Stimulated activated CD4-positive, alpha-beta T cell treated with anti-CD3 and anti-CD28 coated beads, Interleukin-12 subunit alpha, Interleukin-12 subunit beta, amount 100 ng/mL, for 24 hours (primary cell): ENCODE data around the gene COPS9.

Experiments
- DNase-seq, 2 experiments: peaks; one replicate each; pipeline ENCODE4 v3.0.0-alpha.2; 2020; ENCODE audit warnings: low read depth in 2 of 2

COPS9 gene

DNA sequence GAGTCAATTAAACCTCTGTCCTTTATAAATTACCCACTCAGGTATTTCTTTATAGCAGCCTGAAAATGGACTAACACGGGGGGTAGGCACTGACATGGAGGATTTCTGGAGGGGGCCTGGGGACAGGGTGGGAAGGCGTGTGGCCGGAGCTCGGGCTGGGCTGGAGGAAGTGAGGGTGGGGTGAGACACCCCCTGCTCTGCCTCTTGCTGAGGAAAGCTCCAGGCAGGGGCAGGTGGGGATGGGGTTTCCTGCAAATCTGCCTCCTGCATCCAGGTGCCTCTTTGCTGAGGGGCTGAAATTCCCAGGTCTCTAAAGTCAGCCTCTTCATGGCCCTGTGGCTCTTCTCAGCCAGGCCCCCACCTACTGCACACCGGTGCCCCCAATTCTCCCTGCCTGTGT, 30.1 kb upstream of the COPS9 start:
- DNase-seq: no peak

DNA sequence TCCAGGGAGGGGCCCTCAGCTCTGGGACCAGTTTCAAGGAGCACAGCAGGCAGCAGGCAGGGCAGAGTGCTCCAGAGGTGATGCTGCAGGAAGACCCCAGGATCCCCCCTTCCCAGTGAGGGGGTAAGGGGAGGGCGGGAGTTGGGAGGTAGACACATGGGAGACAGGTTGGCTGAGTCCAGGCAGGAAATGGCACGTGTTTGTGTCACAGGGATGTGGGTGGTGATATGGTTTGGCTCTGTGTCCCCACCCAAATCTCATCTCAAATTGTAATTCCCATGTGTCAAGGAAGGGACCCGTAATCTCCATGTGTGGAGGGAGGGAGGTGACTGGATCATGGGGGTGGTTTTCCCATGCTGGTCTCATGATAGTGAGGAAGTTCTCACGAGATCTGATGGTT, 29.6 kb upstream of the COPS9 start:
- no peak for DNase-seq

DNA sequence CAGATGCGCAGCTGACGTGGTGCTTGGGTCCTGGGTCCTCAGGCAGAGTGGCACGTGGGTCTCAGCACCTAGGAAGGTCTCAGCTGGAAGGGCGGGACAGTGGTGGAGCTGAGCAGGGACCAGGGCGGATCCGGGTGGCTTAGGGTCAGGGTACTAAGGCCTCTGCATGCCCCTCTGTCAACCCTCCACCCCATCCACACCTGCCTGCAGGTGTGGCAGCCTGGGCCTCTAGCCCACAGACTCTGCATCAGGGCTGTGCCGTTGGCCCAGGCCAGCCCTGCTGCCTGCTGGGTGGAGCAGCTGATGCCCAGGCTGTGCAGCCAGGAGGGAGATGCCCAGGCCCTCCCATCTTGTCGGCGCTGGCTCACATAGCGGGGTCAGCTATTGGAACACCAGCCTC, 28.9 kb upstream of the COPS9 start:
- DNase-seq: no peak

DNA sequence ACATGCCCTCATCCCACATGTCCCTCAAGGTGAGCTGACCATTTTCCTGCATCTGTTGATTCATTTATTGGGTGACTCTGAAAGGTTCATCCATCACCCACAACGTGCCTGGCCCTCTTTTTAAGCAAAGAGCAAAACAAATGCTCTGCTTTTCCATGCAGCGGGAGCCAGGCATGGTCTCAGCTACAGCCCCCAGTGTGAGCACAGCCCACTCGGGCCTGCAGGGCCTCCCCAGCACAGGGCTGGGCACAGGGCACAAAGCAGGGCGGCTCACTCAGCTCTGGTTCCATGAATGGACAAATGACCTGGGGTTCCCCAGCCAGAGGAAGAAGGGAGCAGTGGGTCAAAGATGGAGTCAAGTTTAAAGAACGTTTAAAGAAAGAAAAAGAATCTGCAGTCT, 28.5 kb upstream of the COPS9 start:
- DNase-seq: no peak

DNA sequence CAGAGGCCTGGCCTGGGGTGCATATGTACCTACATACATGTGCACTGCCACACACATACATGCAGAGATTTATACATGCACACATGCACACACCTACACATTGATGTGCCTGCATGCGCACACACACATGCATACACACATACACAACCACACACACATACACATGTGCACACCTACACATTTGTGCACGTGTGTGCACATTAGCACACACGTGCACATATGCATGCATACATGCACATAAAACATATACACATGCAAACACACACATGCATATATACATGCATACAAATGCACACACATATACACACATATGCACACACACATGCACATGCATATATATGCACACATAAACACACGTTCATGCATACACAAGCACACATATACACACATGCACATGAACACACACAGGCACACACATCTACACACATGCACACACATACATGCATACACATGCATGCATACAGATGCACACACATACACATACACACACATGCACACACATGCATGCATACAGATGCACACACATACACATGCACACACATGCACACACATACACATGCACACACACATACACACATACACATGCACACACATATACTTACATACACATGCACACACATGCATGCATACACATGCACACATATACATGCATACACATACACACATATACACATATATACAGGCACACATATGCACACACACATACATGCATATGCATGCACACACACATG, 27.9 kb upstream of the COPS9 start:
- DNase-seq: no peak

DNA sequence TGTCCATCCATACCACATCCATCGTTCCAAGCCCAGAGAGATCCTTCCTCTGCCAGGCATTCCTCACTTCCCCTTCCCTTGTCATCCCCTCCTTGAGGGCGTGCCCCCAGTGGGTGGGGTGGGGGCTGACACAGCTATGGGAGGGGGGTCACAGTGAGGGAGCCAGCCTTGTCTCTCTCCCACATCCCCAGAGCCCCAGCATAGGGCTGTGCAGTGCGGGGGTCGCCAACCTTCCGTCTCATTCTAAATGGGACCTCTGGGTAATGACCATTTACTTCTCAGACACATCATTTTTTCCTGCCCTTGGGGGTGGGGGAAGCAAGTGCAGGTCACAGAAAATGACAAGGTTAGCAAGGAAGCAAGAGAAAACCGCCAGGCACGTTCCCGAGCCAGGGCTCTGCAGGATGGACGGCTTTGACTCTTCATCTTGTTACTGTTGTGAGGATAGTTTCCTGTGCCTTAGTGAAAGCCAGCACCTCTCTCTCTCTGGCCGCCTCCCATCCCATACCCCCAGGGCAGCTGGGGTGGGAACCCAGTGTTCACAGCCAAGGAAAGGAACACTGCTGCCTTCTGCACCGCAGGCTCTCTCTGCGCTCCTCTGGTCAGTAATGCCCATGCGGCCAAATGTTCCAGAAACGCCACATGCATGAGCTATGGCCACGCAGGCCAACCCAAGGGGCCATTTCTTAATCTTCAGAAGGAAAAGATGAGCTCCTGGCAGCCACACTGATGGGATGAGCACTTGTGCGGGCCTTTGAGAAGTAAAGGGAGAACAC, 27.0 kb upstream of the COPS9 start:
- DNase-seq: no peak

DNA sequence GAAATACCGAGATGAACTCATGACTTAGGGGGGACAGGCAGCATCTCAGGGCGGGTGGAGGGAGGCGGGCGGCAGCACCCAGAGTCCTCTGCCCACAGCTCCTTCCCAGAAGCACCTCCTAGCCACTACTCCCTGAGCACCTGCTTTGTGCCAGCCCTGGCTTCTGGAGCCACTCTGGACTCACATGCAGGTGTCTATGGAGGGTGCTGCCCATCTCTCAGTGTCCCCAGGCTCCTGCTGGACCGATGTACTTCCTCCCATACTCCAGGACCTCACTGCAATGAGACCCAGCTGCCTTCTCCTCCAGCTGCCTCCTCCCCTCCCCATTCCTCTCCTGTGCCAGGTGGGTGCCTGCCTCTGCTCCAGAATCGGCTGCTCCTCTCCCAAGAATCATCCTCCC, 26.4 kb upstream of the COPS9 start:
- no peak for DNase-seq

DNA sequence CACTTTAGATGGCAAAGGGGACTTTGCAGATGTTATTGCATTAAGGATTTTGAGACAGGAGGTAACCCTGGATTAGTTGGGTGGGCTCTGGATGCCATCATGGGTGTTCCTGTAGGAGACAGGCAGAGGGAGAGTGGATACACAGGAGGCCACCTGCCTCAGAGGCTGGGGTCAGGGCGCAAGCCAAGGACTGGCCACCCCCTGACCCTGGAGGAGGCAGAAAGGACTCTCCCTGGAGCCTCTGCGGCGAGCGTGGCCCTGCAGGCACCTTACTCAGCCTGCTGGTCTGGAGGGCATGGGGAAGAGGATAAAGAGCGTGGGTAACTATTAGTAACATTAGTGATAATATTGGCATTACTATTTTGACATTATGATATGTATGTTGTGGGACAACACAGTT, 25.9 kb upstream of the COPS9 start:
- no peak for DNase-seq

DNA sequence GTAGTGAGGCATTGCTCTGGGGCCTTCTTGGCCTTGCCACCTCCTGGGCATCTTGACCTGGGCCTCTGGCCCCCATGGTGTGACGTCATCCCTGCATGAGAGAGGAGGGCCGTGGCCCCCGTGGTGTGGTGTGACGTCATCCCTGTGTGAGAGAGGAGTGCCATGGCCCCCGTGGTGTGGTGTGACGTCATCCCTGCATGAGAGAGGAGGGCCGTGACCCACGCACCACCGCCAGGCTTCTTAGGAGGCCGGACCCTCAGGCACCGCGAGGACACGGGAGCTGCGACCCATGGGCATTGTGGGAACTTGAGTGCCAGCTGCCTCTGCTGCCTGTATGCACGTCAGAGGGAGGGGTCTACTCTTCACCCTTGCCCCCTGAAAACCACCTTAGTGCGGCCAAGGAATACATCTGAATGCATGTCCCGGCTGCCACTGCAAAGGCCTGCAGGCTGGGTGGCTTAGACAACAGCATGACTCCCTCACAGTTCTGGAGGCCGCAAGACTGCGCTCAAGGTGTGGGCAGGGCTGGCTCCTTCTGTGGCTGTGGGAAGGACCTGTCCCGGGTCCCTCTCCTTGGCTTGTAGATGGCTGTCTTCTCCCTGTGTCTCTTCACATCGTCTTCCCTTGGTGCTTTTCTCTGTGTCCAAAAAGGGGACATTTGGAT, 25.1 kb upstream of the COPS9 start:
- no peak for DNase-seq

DNA sequence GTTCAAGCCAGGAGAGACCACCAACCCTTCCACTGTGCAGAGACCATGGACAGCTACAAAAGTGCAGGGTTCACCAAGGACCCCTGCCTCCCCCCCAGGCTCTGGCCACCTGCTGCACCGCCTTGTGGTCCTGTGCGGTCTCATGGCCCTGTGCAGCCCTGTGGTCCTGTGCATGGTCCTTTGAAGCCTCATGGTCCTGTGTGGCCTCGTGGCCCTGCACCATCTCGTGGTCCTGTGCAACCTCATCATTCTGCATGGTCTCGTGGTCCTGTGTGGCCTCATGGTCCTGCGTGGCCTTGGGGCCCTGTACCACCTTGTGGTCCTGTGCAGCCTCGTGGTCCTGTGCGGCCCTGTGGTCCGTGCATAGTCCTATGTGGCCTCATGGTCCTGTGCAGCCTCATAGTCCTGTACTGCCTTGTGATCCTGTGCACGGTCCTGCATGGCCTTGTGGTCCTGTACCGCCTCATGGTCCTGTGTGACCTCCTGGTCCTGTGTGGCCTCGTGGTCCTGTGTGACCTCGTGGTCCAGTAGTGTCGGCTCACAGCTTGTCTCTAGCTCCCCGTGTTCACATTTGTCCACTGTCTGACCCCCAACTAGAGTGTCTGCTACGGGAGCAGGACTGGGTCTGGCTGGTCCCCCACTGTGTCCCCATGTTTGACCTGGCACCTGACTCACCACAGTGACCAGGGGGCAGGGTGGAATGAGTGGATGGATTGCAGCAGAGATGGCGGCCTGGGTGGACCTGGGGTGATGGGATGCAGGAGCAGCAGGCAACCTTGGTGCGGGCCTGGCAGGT, 24.4 kb upstream of the COPS9 start:
- no peak for DNase-seq

DNA sequence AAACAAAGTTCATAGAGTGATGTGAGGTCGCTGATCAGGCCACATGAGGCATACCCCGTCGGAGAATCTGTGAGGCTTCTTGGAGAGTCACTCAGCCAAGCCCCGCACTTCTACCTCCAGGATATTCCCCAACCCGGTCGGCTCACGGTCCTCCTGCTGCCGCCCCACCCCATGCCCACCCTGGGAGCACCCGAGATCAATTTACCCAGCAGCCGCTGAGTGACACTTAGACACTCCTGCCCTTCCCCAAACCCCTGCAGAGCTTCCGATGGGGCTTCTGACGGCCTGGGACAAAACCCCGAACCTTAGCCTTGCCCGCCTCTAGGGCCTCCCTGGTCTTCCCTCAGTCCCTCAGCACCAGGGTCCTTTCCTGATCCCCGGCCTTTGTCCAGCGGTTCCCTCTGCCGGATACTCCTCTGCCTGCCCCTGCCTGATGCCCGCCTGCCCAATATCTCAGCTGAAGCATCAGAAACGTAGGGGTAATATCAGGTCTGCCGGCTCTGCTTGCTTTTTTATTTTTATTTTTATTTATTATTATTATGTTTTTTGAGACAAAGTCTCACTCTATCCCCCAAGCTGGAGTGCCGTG, 23.2 kb upstream of the COPS9 start:
- no peak for DNase-seq

DNA sequence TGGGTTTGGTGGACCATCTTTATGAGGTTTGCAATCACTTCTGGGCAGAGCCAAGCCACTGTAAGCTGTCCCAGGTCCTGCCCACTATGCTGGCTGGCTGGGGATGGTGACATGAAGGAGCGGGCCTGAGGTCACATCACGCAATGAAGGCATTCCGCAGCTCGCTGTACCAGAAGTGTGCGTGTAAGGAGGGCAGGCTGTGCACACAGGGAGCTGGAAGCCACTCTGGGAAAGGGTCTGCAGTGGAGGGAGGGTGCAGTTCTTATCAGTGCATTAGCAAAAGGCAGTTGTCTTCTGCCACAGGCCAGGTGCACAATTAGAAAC, 21.0 kb upstream of the COPS9 start:
- DNase-seq: no peak

DNA sequence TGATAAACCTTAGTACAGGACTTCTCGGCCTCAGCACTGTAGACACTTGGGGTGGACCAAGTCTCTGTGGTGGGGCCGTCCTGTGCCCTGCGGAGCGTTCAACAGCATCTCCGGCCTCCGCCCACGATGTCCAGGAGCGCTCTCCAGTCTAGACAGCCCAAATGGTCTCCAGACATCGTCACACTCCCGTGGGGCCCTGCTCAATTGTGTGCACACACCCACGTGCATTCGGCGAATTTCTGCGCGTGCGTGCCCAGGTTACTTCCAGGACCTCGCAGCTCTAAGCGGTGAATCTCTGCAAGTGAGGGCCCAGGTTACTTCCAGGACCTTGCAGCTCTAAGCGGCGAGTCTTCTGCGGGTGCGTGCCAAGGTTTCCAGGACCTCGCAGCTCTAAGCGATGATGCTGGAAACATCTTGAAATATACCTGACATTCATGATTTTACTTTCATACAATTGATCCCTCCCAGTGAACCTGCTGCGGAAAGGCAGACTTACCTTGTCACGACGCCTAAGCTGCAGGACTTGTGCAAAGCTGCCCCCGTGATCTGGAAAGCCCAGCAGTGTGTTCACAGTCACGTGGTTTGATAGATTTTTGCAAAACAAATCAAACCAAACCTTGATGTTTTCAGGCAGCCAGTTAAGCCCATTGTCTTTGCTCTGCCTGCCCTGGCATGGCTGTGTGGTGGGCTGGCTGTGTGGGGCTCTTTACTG, 20.5 kb upstream of the COPS9 start:
- no peak for DNase-seq

DNA sequence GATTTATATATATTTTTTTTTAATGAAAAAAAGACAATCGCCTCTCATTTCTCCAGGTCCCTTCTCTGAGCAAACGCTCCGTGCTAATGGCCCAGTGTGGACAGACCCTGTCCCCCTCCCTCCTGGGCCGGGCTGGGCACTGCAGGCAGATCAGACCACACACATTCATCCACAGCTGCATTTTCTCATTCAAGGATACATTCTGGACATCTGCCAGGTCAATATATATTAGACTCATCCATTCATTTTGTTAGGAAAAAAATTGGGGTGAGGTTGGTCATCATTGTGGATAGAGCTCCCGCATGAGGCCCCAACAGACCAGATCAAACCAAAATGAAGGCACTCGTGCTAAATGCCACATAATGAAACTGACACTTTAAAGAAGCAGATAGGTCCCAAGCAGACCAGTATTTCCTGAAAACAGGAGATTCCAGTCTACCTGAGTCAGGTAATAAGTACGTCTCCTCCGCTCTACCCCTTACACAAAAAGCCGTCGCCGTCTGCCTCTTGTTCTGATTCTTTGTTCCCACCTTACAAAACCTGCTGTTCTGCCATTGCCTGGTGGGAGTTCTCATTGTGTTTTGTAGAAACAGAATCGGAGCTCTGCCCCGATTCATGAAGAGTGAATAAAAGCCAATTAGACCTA, 19.8 kb upstream of the COPS9 start:
- no peak for DNase-seq

DNA sequence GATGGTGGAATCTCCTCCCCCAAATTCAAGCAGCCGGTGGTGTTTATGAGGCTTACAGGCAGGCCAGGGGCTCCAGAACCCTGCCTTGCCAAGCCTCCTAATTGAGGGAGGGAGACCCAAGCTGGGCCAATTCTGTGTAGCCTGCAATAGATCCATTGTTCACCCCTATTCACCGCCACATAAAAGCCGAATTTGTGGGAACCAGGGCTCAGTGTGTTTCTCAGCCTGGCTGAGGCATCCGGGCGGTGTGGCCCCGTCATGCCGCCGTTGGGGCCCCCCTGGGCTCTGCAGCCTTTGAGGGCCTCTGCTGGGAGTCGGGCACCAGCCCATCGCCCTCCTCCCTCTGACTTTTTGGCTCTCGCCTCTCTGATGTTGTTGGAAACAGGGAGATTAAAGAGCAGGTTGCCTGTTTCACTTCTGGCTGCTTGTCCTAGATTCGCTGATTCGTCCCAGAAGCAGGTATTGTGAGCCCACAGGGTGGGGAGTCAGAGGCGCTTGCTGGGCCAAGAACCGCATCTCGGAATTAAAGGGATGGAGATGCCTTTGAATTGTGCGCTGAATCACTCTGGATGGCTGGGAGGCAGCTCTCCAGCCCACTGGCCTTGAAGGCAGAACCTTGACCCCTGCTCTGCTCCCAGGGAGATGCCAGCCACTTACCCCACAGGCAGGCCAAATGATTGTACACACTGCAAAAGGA, 19.1 kb upstream of the COPS9 start:
- no peak for DNase-seq

DNA sequence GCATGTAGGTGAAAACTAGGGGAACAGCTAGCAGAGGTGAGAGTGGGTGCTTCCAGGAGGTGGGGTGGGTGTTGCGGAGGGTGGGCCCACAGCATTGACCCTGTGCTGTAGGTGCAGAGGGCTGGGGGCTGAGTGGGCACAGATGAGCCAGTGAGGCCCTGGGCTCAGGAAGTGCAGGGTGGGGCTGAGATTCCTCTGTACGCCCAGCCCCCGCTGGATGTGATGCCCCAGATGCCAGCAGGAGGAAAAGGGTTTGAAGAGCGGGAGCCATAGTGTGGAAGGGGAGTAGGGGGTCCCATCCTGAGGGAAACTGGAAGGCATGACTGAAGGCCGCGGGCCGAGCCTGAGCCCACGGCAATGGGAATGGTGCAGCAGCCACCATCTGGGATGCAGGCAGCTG, 18.5 kb upstream of the COPS9 start:
- no peak for DNase-seq

DNA sequence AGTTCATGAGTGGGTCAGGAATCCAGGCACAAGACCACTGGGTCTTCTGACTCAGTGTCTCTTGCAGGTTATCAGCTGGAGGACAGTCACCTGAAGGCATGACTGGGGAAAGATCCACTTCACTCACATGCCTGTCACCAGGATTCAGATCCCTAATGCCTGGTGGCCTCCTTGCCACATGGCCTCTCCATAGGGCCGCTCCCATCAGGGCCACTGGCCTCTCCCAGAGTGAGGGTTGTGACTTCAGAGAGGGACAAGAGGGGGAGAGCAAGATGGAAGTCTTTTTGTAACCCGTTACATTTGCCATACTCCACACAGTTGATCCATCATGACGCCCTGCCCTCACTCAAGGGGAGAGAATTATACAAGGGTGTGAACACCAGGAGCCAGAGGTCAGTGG, 17.3 kb upstream of the COPS9 start:
- DNase-seq: no peak

DNA sequence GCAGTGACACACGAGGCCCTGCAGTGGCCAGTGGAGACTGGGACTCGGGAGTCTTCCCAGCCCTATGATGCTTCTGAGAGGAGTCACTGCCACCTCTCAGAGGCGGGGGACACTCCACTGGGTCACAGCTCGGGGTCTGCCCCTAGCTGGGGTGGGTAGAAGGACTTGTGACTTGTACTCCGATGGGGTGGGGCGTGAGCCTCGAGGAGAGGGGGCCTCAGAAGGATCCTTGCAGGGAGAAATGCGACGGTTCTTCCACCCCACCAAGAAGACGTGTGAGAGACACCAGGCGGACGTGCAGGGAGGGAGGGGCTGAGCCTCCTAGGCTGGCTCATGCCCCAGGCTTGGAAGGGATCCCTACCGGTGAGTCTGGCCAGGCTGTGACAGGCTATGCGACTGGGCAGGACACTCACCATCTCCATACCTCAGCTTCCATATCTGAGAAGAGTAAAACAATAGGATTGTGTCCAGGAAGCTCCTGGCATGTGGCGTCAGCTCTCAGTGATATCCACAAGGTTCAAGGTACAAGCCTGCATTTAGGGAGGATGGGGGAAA, 15.4 kb upstream of the COPS9 start:
- DNase-seq: no peak

DNA sequence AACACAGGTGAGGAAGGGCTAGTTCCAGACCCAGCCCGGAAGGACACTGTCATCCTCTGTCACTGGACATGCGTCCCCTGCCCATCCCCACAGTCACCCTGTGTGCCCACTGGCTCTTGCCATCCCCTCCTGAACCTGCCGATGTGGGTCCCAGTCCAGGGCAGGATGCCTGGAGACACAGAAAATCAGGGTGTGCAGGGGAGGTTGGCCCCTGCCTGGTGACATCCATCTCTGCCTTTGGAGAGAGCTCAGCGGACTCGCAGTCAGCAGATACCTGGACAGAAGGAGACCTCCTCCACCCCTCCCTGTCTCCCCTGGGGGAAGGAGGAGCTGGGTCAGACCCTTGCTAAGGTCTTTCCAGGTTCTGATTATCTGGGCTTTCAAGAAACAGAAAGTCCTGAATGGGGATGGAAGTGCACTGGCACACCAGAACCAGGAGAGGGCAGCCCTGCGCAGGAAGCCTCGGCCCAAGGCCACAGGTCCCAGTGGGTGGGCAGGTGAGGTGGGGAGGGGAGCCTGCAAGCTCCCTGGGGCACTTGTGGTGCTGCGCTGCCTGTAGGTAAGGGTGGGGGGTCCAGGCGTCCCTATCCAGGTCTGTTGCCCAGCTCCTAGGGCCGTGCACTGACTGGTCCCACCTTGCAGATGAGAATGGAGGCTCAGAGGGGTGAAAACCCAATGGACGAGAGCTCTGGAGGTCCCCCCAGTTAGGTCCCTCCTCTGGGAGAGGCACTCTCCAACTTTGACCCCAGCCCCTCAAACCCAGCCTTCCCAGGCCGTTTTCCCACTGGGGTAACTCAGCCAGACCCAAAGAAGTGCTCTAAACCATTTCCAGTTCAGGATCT, 14.1 kb upstream of the COPS9 start:
- DNase-seq: peak in 1 of 2 experiments; percentile 22
